Putamen (tissue), 1 donor: ENCODE results near the gene CAPS2.

Experiments used
- DNase-seq: peaks from one replicate; pipeline ENCODE4 v3.0.0-alpha.2; 2016; ENCODE audit warnings: low spot score

Gene CAPS2

GRCh38 chr12:75305412-75306332, 24.5 kb downstream of the CAPS2 start:
- DNase-seq: no peak

GRCh38 chr12:75302781-75303180, 27.3 kb downstream of the CAPS2 start:
- DNase-seq: no peak

- no peak for DNase-seq
Observed at GRCh38 chr12:75302225-75302624, 27.9 kb downstream of the CAPS2 start.

GRCh38 chr12:75294797-75295196, 35.3 kb downstream of the CAPS2 start:
- no peak for DNase-seq

- no peak for DNase-seq
Observed at GRCh38 chr12:75294336-75294735, 35.8 kb downstream of the CAPS2 start.

- DNase-seq: no peak
Observed at GRCh38 chr12:75291014-75291413, 39.1 kb downstream of the CAPS2 start.

GRCh38 chr12:75289753-75290152, 40.4 kb downstream of the CAPS2 start:
- DNase-seq: no peak

- DNase-seq: no peak
Observed at GRCh38 chr12:75288860-75289259, 41.3 kb downstream of the CAPS2 start.

- DNase-seq: no peak
Observed at GRCh38 chr12:75275702-75276101, 54.4 kb downstream of the CAPS2 start.

GRCh38 chr12:75271576-75271975, 58.5 kb downstream of the CAPS2 start:
- no peak for DNase-seq

GRCh38 chr12:75270157-75270556, 60.0 kb downstream of the CAPS2 start:
- DNase-seq: no peak

- no peak for DNase-seq
Observed at GRCh38 chr12:75269209-75269608, 60.9 kb downstream of the CAPS2 start.

- no peak for DNase-seq
Observed at GRCh38 chr12:75260316-75260715, 69.8 kb downstream of the CAPS2 start.

GRCh38 chr12:75259143-75259542, 71.0 kb downstream of the CAPS2 start:
- DNase-seq: no peak

- DNase-seq: no peak
Observed at GRCh38 chr12:75257510-75257909, 72.6 kb downstream of the CAPS2 start.

- DNase-seq: no peak
Observed at GRCh38 chr12:75245108-75245507, 85.0 kb downstream of the CAPS2 start.

- no peak for DNase-seq
Observed at GRCh38 chr12:75239987-75240386, 90.1 kb downstream of the CAPS2 start.

- DNase-seq: no peak
Observed at GRCh38 chr12:75236206-75236605, 93.9 kb downstream of the CAPS2 start.

- DNase-seq: no peak
Observed at GRCh38 chr12:75227132-75227531, 103.0 kb downstream of the CAPS2 start.
